HG03575 (cell line): Measurements from ENCODE around the gene TFAP2B.

ENCODE experiments used
- ATAC-seq: cut with Tn5 transposase; IDR thresholded peaks from one replicate; pipeline ENCODE4 v1.9.1; 2021; ENCODE audit not compliant: unreplicated experiment, insufficient number of reproducible peaks, low FRiP score; ENCODE audit errors: extremely low read depth

Gene TFAP2B

DNA sequence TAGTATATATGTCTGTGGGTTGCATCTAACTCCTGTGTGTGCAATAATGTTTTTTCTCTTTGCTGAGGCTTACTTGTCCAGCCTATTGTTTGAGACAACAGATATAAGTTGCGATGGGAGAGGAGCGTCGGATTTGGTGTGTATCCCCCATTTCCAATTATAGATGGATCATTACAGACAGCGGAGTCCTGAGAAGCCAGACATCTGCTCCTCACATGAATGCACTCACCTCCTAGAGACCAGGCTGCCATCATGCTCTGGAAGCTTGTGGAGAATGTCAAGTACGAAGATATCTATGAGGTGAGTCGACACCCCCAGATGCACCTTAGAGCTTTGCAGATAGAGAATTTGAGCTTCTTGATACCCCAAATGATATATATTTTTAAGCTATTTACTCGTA, at the start of gene TFAP2B:
TFAP2B (plus strand) TSS at position 199 of the 400 bp plus-strand sequence; CDS start at position 220, 21 bp downstream.
- no peak for ATAC-seq

DNA sequence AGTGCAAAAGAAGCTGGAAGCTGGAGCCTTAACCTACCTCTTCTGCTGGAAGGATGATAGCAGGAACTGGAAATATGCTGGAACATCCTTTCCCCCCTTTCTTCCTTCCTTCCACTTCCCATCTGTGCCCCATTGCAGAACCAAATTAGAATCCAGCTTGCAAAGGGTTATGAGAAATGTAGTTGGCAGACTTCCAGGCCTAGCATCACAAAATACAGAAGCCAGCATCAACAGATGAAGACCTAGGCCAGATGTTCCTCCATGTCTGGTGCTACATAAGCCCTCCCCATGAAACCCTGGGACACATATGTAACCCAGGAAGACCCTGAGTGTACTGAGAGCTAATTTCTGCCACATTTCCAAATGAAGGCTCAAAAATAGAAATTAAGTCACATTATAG, 40.0 kb upstream of the TFAP2B start:
- ATAC-seq = no peak

DNA sequence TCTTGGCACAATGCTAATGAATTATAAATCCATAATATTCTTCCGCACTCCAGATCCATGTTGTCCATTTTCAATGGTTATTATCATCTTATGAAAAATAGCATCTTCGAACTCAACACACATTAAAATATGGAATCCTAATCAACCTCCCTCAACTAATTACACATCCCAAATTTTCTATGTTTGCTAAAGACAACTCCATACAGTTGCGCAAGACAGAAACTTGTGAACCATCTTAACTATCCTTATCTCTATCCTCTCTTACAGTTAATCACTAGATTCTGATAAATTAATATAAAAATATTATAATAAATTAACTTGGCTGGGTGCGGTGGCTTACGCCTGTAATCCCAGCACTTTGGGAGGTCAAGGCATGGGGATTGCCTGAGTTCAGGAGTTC, 38.3 kb upstream of the TFAP2B start:
- no peak for ATAC-seq

GRCh38 chr6:50785921-50786320, 32.8 kb upstream of the TFAP2B start:
- no peak for ATAC-seq

- no peak for ATAC-seq
These were observed 26.7 kb upstream of the TFAP2B start for GRCh38 chr6:50791900-50792508.

DNA sequence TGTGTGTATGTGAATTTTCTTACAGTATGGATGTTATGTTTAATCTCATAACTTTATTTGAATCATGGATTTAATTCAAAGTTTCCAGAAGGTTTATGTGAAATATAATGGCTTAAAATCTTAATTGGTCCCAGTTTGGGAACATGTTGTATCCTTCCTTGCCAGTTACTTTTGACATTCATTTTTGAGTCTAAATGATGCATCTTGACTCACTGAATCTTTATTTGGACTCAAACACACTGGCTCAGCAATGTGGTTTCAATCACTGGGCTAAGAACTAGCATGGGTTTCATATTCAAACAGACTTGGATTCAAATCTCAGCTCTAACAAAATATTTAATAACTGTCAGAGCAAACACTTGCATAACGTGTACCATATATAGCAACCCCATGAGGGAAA, 25.9 kb upstream of the TFAP2B start:
- no peak for ATAC-seq

GRCh38 chr6:50795574-50795973, 23.1 kb upstream of the TFAP2B start:
- ATAC-seq = no peak

DNA sequence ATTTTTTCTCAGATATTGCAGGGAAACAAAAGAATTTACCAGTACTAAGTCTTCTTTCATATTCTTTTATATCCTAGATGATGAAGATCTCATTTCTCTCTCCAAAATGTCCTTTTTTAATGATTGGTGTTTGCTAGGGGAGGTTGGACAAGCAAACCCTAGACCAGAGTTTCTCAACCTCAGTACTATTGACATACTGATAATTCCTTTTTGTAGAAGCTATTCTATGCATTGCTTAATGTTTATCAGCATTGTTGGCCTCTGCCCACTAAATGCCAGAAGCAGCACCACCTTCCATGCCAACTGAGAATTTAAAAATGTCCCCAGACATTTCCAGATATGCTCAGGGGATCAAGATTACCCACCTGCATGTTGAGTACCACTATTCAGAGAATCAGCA, 14.4 kb upstream of the TFAP2B start:
- ATAC-seq = no peak

DNA sequence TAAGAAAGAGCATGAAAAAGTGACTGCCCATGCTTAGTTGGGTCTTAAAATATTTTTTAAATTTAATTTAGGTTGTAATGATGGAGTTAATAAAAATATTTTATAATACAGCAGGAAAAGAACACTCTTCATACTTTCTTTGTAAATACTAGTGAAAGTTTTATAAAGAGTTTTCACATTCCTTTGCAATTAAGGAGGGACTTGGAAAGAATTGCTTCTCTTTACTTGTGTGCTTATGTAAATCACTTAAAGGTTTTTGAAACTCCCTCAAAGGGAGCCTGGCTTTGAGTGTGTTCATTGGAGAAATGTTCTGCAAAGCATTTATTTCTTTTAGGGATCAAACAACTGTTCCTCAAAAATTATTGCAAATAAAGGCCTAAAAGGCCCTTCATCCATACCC, 11.6 kb upstream of the TFAP2B start:
- ATAC-seq = no peak

DNA sequence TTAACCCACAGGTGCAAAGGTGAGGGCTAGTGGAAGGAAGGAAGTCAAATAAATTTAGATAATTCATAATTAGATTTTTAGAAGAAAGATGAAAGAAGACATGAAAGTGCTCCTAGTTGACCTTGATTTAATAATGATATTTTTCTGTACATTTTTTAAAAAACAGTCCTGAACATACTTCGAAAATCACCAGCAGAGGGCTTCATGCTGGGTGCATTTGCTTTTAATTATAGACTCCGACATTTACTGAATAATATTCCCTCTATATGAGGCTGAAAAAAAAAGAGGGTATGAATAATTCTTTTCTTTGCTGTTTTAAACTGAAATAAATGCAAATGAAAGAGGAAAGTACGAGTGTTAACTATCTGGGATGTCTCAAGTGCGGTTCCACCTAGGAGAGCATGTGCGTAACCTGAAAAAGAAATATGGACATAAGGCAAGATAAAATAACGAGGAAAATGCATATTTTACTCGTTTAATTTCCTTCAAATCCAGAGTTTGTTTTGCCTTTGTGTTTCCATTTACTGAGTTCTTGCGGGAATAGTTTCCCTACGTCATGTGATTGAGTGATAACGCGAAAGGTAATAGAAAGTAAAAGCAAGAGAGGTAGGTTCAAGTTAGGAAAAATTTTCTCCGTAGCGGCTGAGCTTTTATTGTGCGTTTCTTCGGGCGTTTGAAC, 3.1 kb upstream of the TFAP2B start:
- ATAC-seq = no peak

GRCh38 chr6:50816115-50816675, 2.5 kb upstream of the TFAP2B start:
- no peak for ATAC-seq

DNA sequence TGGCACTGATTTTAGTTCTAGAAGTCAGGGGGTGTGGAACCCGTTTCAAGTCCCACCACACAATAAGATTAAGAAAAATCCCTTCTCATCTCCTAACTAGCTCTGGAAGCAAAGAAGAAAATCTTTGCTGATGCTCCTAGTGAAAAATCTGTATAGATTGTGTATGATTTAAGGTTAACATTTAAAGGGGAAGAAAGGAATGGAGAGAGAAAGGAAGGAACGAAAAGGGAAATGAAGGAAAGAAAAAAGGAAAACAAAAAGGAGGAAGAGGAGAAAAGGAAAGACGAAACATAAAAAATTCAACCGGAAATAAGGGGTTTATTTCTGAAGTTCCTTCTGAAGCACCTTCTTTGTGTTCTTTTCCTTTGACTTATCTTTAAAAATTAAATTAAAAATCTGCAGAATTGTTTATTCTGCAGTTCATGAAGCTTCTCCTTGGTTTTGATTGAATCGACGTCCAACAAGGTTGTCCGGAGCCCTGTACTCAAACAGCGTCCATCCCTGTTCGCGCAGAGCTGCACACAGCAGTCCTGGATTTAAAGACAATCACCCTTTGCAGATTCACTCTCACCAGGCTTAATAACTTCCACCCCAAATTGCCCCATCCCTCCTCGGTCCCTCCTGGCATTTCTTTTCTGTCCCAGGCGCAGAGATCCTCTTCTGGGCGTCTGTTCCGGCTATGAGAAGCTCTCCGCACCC, 1.6 kb upstream of the TFAP2B start:
- no peak for ATAC-seq

- no peak for ATAC-seq
These were observed 1.1 kb upstream of the TFAP2B start for GRCh38 chr6:50817646-50817950.

DNA sequence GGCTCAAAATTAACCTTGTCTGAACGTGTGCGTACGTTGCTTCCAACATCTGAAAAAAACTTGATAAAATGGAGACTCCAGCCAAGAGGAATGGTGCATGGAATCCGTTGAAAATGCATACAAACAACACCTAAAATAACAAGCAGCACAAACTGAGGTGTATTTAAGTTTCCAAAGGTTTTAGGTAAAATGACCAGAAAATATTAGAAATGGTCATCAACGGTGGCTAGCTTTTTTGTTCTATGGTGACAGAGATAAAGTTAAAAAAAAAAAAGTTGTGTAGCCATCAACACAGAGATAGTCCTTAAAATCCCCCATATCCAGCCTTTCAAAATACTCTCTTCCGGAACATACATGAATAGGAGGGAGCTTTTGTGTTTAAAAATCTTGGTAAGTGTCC, 651 bp upstream of the TFAP2B start:
- no peak for ATAC-seq

DNA sequence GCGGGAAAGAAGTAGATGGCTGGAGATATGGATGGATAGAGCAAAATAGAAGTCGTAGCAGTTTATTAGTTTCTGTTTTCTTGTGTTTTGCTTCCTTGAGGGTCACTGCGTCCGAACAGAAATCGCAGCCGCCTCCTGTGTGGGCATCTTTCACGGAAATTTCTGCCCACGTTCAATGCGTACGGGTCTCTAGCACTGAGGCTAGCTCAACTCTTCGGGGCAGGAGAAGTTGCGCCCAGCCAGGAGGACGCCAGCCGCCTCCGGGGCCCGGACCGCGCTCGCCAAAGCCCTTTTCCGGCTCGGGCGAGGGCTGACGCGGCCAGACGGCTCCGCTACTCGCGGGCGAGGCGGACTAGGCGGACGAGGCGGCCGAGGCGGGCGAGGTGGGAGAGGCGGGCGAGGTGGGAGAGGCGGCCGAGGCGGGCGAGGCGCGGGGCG, 814 bp downstream of the TFAP2B start:
- ATAC-seq = no peak

- no peak for ATAC-seq
These were observed 1.5 kb downstream of the TFAP2B start for GRCh38 chr6:50819904-50820868.

- no peak for ATAC-seq
These were observed 2.2 kb downstream of the TFAP2B start for GRCh38 chr6:50820869-50821264.

DNA sequence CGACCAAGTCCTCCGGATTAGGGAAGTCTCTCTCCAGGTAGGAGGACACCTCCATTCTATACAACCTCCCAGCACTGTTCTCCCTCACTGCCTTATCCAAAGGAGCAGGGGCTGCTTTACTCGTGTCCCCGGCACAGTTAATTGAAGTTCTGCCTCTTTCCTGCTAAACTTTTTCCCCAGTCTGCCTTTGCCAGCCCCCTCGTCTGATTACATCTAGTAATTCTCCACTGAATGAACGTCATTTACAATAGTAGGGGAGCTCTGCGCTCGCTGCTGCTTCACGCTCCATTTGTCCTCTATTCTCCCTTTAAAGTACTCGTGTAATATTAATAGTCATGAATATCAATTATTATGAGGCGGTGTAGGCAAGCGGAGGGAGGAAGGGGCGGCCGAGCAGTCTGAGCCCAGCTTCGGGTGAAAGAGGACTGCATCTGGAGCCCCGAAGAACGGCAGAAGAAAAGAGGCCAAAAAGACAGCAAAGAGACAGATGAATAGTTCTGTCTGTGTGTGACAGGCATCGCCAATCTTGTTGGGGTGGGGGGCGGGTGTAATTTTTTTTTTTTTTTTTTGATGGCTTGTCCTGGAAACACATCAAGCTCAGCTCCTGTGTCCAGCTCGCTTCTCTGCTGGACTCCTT, 2.9 kb downstream of the TFAP2B start:
- ATAC-seq = no peak

DNA sequence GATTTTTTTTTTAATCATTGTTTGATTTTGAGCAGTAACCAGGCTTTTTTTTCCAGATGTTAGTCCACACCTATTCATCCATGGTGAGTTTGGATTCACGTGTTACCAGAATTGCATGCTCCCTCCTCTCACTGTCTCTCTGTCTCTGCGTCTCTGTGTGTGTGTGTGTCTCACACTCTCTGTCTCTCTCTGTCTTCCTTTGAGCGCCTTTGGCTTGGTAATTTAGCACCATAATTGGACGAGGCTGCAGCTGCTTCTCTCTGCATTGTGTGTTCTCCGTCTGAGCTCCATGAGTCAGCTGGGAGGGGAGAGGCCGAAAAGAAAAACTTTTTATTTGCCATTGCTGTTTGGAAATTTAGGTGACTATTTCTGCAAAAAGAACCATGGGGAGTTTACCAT, 3.4 kb downstream of the TFAP2B start:
- no peak for ATAC-seq
